NCI-H1105 (cell line): ENCODE measurements around the gene PDE9A.

Experiments
- DNase-seq: peaks from one replicate; lab custom pipeline; 2025; lab: John Stamatoyannopoulos, UW

The PDE9A gene

GRCh38 chr21:42642219-42642745 is 11.1 kb upstream of the PDE9A start:
- no peak for DNase-seq

- no peak for DNase-seq
Measured at GRCh38 chr21:42644223-42645208, 8.9 kb upstream of the PDE9A start.

- DNase-seq = no peak
Measured at GRCh38 chr21:42645211-42646075, 8.0 kb upstream of the PDE9A start.

GRCh38 chr21:42646076-42646825 is 7.2 kb upstream of the PDE9A start:
- DNase-seq = no peak

GRCh38 chr21:42646836-42647235 is 6.6 kb upstream of the PDE9A start:
- DNase-seq = no peak

- DNase-seq = no peak
Measured at GRCh38 chr21:42648606-42649005, 4.8 kb upstream of the PDE9A start.

- no peak for DNase-seq
Measured at GRCh38 chr21:42649122-42650032, 4.0 kb upstream of the PDE9A start.

- DNase-seq = no peak
Measured at GRCh38 chr21:42650033-42650370, 3.4 kb upstream of the PDE9A start.

- no peak for DNase-seq
Measured at GRCh38 chr21:42650441-42651421, 2.7 kb upstream of the PDE9A start.

- DNase-seq = no peak
Measured at GRCh38 chr21:42651515-42652401, 1.7 kb upstream of the PDE9A start.

- no peak for DNase-seq
Measured at GRCh38 chr21:42652527-42653230, 742 bp upstream of the PDE9A start.

GRCh38 chr21:42654179-42654912 is 925 bp downstream of the PDE9A start:
- DNase-seq = peak; percentile 76

GRCh38 chr21:42654913-42655795 is 1.7 kb downstream of the PDE9A start:
- DNase-seq = no peak

- no peak for DNase-seq
Measured at GRCh38 chr21:42655796-42656770, 2.7 kb downstream of the PDE9A start.

- no peak for DNase-seq
Measured at GRCh38 chr21:42656872-42657271, 3.5 kb downstream of the PDE9A start.
